GM12872 (cell line): ENCODE data around the gene ZNF141.

Experiments used
- CTCF ChIP-seq: IDR thresholded peaks from 3 replicates; pipeline ENCODE4 v1.5.1; 2011; ENCODE audit warnings: low read depth, mild to moderate bottlenecking, low read length, moderate library complexity; ENCODE audit not compliant: insufficient read depth

The ZNF141 gene

DNA sequence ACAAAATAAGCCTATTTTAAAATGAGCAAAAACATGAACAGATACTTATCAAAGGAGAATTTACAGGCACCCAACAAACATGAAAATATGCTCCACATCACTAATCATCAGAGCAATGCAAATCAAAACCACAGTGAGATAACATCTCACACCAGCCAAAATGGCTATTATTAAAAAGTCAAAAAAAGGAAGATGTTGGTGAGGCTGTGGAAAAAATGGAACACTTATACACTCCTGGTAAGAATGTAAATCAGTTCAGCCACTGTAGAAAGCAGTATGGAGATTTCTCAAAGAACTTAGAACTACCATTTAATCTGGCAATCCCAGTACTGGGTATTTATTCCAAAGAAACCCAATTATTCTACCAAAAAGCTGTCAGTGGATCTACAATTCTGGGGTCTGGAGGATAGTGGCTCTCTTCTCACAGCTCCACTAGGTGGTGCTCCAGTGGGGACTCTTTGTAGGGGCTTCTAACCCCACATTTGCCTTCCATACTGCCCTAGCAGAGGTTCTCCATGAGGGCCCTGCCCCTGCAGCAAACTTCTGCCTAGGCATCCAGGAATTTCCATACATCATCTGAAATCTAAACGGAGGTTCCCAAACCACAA lies 23.2 kb upstream of the ZNF141 start:
- no peak for TF ChIP-seq CTCF

DNA sequence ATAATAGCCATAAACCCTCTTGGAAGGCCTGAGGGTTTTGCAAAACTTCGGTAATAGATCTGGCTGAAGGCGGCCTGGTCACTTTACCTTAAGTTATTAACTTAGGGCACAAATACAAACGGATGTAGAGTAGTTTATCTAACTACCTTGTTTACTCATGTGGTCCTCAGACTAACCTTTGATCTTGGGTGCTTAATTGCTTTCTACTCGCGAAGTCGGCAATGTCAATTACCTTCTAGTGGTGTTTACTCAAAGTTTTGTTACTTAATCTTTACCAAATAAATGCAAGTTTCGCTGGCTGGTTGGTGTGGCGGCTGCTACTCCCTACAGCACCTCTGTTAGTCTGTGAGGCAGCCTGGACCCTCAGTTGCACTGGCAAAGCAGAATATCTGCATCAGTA lies 8.9 kb upstream of the ZNF141 start:
- TF ChIP-seq CTCF: no peak

- no peak for TF ChIP-seq CTCF
Observed at GRCh38 chr4:335515-335914, 2.1 kb upstream of the ZNF141 start.

DNA sequence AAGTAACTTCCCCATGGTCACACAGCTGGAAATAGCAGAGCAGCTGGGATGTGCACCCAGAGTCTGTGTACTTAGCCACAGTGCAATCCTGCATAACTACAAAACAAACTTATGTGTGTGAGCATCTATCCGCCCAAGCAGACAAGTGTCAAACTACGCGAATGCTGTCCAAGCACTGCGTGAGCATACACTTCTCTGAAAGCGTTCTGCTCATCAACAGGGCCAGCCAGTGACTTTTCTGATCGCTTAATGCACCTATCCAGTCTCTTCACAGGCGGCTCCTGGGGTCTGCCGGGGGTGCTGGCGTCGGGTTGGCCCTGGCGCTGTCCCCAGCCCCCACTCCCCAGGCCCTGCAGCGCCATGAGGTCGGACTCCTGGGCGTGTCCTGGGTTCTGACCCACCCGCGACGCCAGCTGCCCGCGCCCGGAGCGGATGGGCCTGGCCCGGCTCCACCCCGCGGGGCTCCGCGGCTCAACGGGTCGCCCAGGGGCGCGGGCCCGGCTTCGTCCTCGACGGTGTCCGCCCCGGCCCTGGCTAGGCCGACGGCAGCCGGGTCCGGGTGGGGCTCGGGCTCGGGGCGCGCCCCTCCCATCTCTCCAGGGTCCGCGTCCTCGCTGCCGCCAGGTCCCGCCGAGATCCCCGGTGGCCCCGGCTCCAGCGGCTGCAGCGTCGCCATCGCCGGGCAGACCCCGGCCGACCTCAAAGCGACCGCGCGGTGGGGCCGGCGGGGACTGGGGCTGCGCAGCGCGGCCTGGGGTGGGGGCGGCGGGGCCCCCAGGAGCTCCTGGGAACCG lies 1.3 kb upstream of the ZNF141 start:
- no peak for TF ChIP-seq CTCF

- TF ChIP-seq CTCF: no peak
Observed at GRCh38 chr4:336893-337142, 796 bp upstream of the ZNF141 start.

GRCh38 chr4:337932-338758 lies 531 bp downstream of the ZNF141 start:
- no peak for TF ChIP-seq CTCF

- TF ChIP-seq CTCF: no peak
Observed at GRCh38 chr4:338759-339097, 1.1 kb downstream of the ZNF141 start.
